HepG2 (cell line): Measurements from ENCODE around the gene ARHGEF40. TPM values are rescaled to one million over a fixed set of nuclear protein-coding genes. Genes with fewer than 3 reads are reported as not detected.

Experiments used
- BORCS8-MEF2B ChIP-seq: sonication (generic); formaldehyde crosslinking; IDR thresholded peaks from 2 replicates; pipeline ENCODE4 v1.8.0; 2022; ENCODE audit warnings: mild to moderate bottlenecking, missing genetic modification reagents
- ETV6 ChIP-seq: sonication (generic); formaldehyde crosslinking; conservative IDR thresholded peaks from 2 replicates; pipeline ENCODE4 v1.4.0; 2020; ENCODE audit warnings: missing genetic modification reagents
- HMG20A ChIP-seq: IDR thresholded peaks from 2 replicates; pipeline ENCODE4 v1.6.1; 2016; ENCODE audit warnings: borderline replicate concordance
- IRF2 ChIP-seq: IDR thresholded peaks from 2 replicates; pipeline ENCODE4 v1.6.1; 2018; ENCODE audit warnings: missing genetic modification reagents, missing compliant biosample characterization
- NFE2 ChIP-seq: sonication (generic); formaldehyde crosslinking; IDR thresholded peaks from 2 replicates; pipeline ENCODE4 v1.4.0; 2020; ENCODE audit warnings: missing genetic modification reagents
- PTBP1 ChIP-seq: fragments of 200-400 bp; formaldehyde crosslinking; IDR thresholded peaks from 2 replicates; pipeline ENCODE4 v1.6.1; 2018; ENCODE audit warnings: low read length, low read depth; ENCODE audit not compliant: poor library complexity, severe bottlenecking
- RORA ChIP-seq: sonication (generic); formaldehyde crosslinking; IDR thresholded peaks from 2 replicates; pipeline ENCODE4 v1.5.0; 2020; ENCODE audit warnings: mild to moderate bottlenecking, missing genetic modification reagents, moderate library complexity
- SOX5 ChIP-seq: IDR thresholded peaks from 2 replicates; pipeline ENCODE4 v1.6.1; 2016; ENCODE audit warnings: borderline replicate concordance
- SRSF1 ChIP-seq: fragments of 200-400 bp; formaldehyde crosslinking; optimal IDR thresholded peaks from 2 replicates; pipeline ENCODE3; 2017; ENCODE audit warnings: mild to moderate bottlenecking, low read depth, low read length, moderate library complexity
- ZFP41 ChIP-seq: sonication (generic); formaldehyde crosslinking; IDR thresholded peaks from 2 replicates; pipeline ENCODE4 v1.4.0; 2020; ENCODE audit warnings: mild to moderate bottlenecking, missing genetic modification reagents, borderline replicate concordance
- ZNF230 ChIP-seq: sonication (generic); formaldehyde crosslinking; IDR thresholded peaks from 2 replicates; pipeline ENCODE4 v1.4.0; 2020; ENCODE audit warnings: mild to moderate bottlenecking, missing genetic modification reagents
- ZNF232 ChIP-seq: sonication (generic); formaldehyde crosslinking; IDR thresholded peaks from 2 replicates; pipeline ENCODE4 v1.4.0; 2020; ENCODE audit warnings: missing genetic modification reagents, borderline replicate concordance
- ZNF567 ChIP-seq: sonication (generic); formaldehyde crosslinking; IDR thresholded peaks from 2 replicates; pipeline ENCODE4 v1.8.1; 2023; ENCODE audit warnings: mild to moderate bottlenecking, missing genetic modification reagents, borderline replicate concordance
- ZNF652 ChIP-seq: IDR thresholded peaks from 2 replicates; pipeline ENCODE4 v1.6.1; 2016; ENCODE audit warnings: low read depth, borderline replicate concordance
- polyA plus RNA-seq, 8 experiments: library from polyadenylated mRNA; depleted of rRNA in 3 of 8; stranded (reverse) in 7 of 8; unstranded in 1 of 8; fragments of >200 nt; fragmentation: Illumina TruSeq in 4 of 8; extraction: Trizol in 4 of 8; gene quantifications; 2 replicates each; pipeline versions ENCODE4 v1.2.1 to v1.2.3, GENCODE V29; 2011 to 2016; ENCODE audit warnings: low read depth in 4 of 8, missing spikeins in 1 of 8, mixed read lengths in 1 of 8; ENCODE audit not compliant: insufficient read depth in 1 of 8
- total RNA-seq, 5 experiments: library from RNA; depleted of rRNA; stranded (reverse); fragments of >200 nt; fragmentation: Illumina TruSeq; extraction: Trizol; gene quantifications; 2 replicates each; pipeline ENCODE4 v1.2.3, GENCODE V29; 2016; ENCODE audit warnings: low read depth in 1 of 5
- TF ChIP-seq, protein P1 (sequence below): sonication (generic); formaldehyde crosslinking; IDR thresholded peaks from 2 replicates; pipeline ENCODE4 v1.8.1; 2023; ENCODE audit warnings: mild to moderate bottlenecking, moderate library complexity, missing genetic modification reagents
- TF ChIP-seq, protein P2 (sequence below): sonication (generic); formaldehyde crosslinking; IDR thresholded peaks from 2 replicates; pipeline ENCODE4 v1.4.0; 2020; ENCODE audit warnings: mild to moderate bottlenecking, missing genetic modification reagents
- TF ChIP-seq, protein P3 (sequence below): IDR thresholded peaks from 2 replicates; pipeline ENCODE4 v1.6.1; 2016; ENCODE audit warnings: low read depth
- TF ChIP-seq, protein P4 (sequence below): sonication (generic); formaldehyde crosslinking; IDR thresholded peaks from 2 replicates; pipeline ENCODE4 v1.8.0; 2022; ENCODE audit warnings: missing genetic modification reagents, mild to moderate bottlenecking, inconsistent platforms, borderline replicate concordance
- TF ChIP-seq, protein P5 (sequence below): sonication (generic); formaldehyde crosslinking; conservative IDR thresholded peaks from 2 replicates; pipeline ENCODE4 v1.4.0; 2020; ENCODE audit warnings: mild to moderate bottlenecking, missing genetic modification reagents, moderate library complexity
- TF ChIP-seq, protein P6 (sequence below): sonication (generic); formaldehyde crosslinking; IDR thresholded peaks from 2 replicates; pipeline ENCODE4 v1.5.0; 2020; ENCODE audit warnings: mild to moderate bottlenecking, missing genetic modification reagents, moderate library complexity

The ARHGEF40 gene
- total and polyA plus RNA-seq, 2 of the 13 experiments (the other 11 are each of a cell fraction or from before 2014, with no cell fraction given): 28.1 to 78.1 TPM

DNA sequence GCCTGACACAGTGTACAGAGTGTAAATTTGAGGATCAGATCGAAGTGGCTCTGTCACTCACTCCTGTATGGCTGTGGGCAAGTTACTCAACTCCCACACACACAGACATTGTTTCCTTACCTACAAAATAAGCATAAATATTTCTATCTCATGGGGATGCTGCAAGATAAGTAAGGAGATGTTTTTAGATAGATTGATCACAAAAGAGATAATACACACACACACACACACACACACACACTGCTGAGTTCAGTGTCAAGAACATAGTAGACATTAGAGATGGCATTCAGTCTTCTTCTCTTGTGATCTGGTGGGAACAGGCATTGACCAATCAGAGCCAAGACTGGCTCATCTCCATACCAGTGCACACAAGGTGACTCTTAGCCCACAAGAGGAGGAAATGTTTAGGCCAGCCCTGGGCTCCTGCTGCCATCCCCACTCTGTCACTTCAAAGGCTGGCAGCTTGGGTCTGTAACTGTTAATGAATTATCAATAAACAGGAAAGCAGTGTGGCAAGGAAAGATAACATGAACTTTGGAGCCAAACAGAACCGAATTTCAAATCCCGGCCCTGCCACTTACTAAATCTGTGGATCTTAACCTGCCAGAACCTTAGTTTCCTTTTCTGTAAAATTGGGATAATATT, 15.9 kb upstream of the ARHGEF40 start (continued):
- TF ChIP-seq RORA (CRISPR knock-in tag) (0 out of 2 replicates have a peak, but pooled peaks have one; percentile 36), ZNF230 (0 out of 2 replicates have a peak, but pooled peaks have one; percentile 57), ZNF652 (peak; percentile 81; the same call in 1 of the 2 replicates), ETV6 (CRISPR knock-in tag) (peak; percentile 74; the same call in 1 of the 2 replicates), NFE2 (CRISPR knock-in tag) (no peak), PTBP1 (no peak), ZNF567 (CRISPR knock-in tag) (no peak), IRF2 (CRISPR knock-in tag) (peak; percentile 92), ZFP41 (CRISPR knock-in tag) (no peak), SRSF1 (no peak), SOX5 (CRISPR knock-in tag) (peak; percentile 92), HMG20A (peak; percentile 80; the same call in 1 of the 2 replicates), ZNF232 (CRISPR knock-in tag) (no peak), BORCS8-MEF2B (CRISPR knock-in tag) (0 out of 2 replicates have a peak, but pooled peaks have one; percentile 64)
- TF ChIP-seq, protein P1, sequence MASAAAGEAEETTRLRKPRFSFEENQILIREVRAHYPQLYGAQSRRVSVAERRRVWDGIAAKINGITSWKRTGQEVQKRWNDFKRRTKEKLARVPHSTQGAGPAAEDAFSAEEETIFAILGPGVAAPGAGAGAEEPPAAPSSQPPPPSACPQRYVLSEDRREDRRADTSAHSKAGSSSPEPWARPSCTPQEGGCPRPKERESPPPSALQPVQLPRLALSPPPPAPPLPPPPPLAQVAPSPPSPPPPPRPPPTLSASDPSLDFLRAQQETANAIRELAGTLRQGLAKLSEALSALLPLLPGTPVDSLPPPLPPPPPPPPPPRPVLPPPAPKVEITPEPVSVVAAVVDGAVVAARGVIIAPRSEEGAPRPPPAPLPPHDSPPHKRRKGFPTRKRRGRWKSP (CRISPR knock-in tag): peak; percentile 23; the same call in 1 of the 2 replicates
- TF ChIP-seq, protein P2, sequence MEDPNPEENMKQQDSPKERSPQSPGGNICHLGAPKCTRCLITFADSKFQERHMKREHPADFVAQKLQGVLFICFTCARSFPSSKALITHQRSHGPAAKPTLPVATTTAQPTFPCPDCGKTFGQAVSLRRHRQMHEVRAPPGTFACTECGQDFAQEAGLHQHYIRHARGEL (CRISPR knock-in tag): no peak
- TF ChIP-seq, protein P3, sequence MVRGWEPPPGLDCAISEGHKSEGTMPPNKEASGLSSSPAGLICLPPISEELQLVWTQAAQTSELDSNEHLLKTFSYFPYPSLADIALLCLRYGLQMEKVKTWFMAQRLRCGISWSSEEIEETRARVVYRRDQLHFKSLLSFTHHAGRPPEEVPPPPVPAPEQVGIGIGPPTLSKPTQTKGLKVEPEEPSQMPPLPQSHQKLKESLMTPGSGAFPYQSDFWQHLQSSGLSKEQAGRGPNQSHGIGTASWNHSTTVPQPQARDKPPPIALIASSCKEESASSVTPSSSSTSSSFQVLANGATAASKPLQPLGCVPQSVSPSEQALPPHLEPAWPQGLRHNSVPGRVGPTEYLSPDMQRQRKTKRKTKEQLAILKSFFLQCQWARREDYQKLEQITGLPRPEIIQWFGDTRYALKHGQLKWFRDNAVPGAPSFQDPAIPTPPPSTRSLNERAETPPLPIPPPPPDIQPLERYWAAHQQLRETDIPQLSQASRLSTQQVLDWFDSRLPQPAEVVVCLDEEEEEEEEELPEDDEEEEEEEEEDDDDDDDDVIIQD: peak; percentile 93
- TF ChIP-seq, protein P4, sequence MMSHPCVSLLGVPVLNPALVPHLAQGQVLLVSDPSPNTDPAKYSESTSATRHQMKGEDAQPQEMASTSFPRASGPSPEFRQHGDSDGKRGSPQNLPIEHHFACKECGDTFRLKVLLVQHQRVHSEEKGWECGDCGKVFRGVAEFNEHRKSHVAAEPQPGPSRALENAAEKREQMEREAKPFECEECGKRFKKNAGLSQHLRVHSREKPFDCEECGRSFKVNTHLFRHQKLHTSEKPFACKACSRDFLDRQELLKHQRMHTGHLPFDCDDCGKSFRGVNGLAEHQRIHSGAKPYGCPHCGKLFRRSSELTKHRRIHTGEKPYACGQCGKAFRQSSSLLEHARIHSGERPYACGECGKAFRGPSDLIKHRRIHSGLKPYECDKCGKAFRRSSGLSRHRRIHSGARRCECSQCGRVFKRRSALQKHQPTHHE: no peak
- TF ChIP-seq, protein P5, sequence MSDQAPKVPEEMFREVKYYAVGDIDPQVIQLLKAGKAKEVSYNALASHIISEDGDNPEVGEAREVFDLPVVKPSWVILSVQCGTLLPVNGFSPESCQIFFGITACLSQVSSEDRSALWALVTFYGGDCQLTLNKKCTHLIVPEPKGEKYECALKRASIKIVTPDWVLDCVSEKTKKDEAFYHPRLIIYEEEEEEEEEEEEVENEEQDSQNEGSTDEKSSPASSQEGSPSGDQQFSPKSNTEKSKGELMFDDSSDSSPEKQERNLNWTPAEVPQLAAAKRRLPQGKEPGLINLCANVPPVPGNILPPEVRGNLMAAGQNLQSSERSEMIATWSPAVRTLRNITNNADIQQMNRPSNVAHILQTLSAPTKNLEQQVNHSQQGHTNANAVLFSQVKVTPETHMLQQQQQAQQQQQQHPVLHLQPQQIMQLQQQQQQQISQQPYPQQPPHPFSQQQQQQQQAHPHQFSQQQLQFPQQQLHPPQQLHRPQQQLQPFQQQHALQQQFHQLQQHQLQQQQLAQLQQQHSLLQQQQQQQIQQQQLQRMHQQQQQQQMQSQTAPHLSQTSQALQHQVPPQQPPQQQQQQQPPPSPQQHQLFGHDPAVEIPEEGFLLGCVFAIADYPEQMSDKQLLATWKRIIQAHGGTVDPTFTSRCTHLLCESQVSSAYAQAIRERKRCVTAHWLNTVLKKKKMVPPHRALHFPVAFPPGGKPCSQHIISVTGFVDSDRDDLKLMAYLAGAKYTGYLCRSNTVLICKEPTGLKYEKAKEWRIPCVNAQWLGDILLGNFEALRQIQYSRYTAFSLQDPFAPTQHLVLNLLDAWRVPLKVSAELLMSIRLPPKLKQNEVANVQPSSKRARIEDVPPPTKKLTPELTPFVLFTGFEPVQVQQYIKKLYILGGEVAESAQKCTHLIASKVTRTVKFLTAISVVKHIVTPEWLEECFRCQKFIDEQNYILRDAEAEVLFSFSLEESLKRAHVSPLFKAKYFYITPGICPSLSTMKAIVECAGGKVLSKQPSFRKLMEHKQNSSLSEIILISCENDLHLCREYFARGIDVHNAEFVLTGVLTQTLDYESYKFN: peak; percentile 100
- TF ChIP-seq, protein P6, sequence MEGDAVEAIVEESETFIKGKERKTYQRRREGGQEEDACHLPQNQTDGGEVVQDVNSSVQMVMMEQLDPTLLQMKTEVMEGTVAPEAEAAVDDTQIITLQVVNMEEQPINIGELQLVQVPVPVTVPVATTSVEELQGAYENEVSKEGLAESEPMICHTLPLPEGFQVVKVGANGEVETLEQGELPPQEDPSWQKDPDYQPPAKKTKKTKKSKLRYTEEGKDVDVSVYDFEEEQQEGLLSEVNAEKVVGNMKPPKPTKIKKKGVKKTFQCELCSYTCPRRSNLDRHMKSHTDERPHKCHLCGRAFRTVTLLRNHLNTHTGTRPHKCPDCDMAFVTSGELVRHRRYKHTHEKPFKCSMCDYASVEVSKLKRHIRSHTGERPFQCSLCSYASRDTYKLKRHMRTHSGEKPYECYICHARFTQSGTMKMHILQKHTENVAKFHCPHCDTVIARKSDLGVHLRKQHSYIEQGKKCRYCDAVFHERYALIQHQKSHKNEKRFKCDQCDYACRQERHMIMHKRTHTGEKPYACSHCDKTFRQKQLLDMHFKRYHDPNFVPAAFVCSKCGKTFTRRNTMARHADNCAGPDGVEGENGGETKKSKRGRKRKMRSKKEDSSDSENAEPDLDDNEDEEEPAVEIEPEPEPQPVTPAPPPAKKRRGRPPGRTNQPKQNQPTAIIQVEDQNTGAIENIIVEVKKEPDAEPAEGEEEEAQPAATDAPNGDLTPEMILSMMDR (CRISPR knock-in tag): no peak; the same call in 1 of the 2 replicates
